Effector memory CD8-positive, alpha-beta T cell (primary cell): ENCODE measurements around the gene DVL2.
A peak's percentile ranks its signal among the peaks of the same experiment; 100 is the strongest.

Experiments used
- ATAC-seq: fragments of 150-1000 bp; cut with Tn5 transposase; replicated peaks from 2 replicates; pipeline ENCODE4 v1.10.0; 2021; ENCODE audit warnings: mild to moderate bottlenecking, moderate library complexity
- DNase-seq, 3 experiments: peaks; one replicate each; pipeline ENCODE4 v3.0.0; 2021
- H3K27ac Mint-ChIP-seq, 2 donors: one replicate each; pipeline ENCODE4 v1.8.0; 2022; ENCODE audit warnings: mild to moderate bottlenecking in 2 of 2, mixed read lengths in 2 of 2, moderate library complexity in 2 of 2
- H3K27me3 Mint-ChIP-seq, 2 donors: one replicate each; pipeline ENCODE4 v1.8.0; 2022; ENCODE audit warnings: mixed read lengths in 2 of 2
- H3K36me3 Mint-ChIP-seq: one replicate; pipeline ENCODE4 v1.8.0; 2022; ENCODE audit warnings: mild to moderate bottlenecking, moderate library complexity, mixed read lengths; ENCODE audit not compliant: insufficient read depth
- H3K4me1 Mint-ChIP-seq, 2 donors: one replicate each; pipeline ENCODE4 v1.8.0; 2022; ENCODE audit warnings: low read depth in 2 of 2, mixed read lengths in 2 of 2
- H3K4me3 Mint-ChIP-seq, 2 donors: one replicate each; pipeline ENCODE4 v1.8.0; 2022; ENCODE audit warnings: mild to moderate bottlenecking in 2 of 2, mixed read lengths in 2 of 2, moderate library complexity in 2 of 2
- H3K9me3 Mint-ChIP-seq, 2 donors: one replicate each; pipeline ENCODE4 v1.8.0; 2022; ENCODE audit warnings: mixed read lengths in 2 of 2

The DVL2 gene

GRCh38 chr17:7217113-7217987 is 17.0 kb downstream of the DVL2 start:
- Mint-ChIP-seq H3K27me3 (peaks cover 0 to 2% of the 10 kb centered on the region in 2 donors), H3K36me3 (peaks cover 25% of the 10 kb centered on the region)
- ATAC-seq, result no peak

DNA sequence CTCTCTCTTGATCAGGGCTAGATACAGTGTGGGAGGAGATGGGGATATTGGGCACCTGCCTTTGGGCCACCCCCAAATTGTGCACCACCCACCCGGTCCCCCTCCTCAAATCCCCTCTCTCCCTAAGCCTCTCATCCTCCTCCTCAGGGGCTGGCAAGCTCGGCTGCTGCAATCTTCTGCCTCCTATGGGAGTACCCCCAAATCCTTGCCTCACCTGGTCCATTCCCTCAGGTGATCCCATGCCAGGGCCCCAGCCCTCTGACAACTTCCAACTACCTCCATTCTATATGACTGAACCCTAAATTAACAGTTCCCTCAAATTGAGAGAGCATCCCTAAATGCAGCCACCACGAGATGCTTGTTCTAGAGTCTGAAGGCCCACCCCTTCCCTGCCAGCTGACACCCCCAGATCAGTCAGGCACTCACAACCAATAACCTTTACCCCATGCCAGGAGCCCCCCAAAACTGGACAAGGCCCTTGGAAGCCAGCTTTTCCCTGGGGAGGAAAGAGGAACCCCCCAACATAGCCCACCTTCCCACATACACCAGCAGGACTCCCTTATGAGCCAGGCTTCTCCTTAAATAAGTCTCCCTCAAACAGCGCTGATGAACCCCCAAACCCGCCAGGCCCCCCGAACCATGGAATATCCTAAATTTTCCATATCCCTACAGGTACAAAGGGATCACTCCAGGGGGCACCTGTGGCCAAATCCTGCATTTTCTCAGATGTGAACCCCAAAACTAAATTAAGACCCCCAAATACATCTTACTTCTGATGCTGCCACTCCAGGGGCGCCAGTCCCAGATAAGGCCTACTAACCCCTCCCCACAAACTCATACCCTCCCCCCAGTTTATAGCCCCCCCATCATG is 17.8 kb downstream of the DVL2 start:
- Mint-ChIP-seq H3K4me1 (peaks cover 36 to 52% of the 10 kb centered on the region in 2 donors), H3K27ac (peak overlapping the region; percentile 72 to 100), H3K9me3 (no peaks in the 10 kb centered on the region), H3K4me3 (peak overlapping the region; percentile 21 to 69), H3K27me3 (peaks cover 0 to 8% of the 10 kb centered on the region in 2 donors), H3K36me3 (peaks cover 19% of the 10 kb centered on the region)
- ATAC-seq (no peak), DNase-seq (no peak)

More at GRCh38 chr17:7217113-7217987, 17.0 kb downstream of the DVL2 start:
- peak overlapping the region in 1 of 2 donors; percentile 36 for H3K4me3 Mint-ChIP-seq
- H3K9me3 Mint-ChIP-seq, result no peaks in the 10 kb centered on the region
- no peak for DNase-seq
- peak overlapping the region; percentile 75 to 100 for H3K27ac Mint-ChIP-seq
- H3K4me1 Mint-ChIP-seq, result peaks cover 36 to 53% of the 10 kb centered on the region in 2 donors

DNA sequence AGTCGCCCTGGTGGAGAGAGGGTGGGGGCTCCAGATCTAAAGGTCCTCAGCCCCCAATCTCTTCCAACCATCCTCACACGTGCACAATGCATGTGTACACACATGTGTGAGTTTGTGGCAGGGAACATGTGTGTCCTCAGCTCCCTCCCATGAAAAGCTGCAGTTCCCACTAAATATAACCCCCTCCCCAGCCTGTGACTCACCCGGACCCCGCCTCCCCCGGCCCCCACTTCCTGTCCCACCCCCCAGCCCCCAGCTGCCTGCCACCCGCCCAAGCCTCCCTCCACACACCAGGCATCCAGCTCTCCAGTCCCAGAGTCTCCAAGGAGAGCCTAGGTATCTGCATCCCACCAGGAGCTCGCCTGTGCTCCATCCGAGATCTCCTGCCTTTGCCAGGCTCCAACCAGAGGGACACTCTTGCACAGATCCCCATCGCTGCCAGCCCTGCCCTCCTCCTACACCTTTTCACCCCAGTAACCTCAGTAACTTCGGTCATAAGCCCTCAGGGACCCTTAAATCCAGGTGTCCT is 18.6 kb downstream of the DVL2 start:
- H3K9me3 Mint-ChIP-seq, result no peaks in the 10 kb centered on the region
- peaks cover 18% of the 10 kb centered on the region for H3K36me3 Mint-ChIP-seq
- H3K4me1 Mint-ChIP-seq, result peaks cover 33 to 45% of the 10 kb centered on the region in 2 donors
- H3K4me3 Mint-ChIP-seq, result peak overlapping the region in 1 of 2 donors; percentile 69
- H3K27ac Mint-ChIP-seq, result peak overlapping the region; percentile 72 to 100
- peaks cover 0 to 10% of the 10 kb centered on the region in 2 donors for H3K27me3 Mint-ChIP-seq
- no peak for ATAC-seq
- no peak for DNase-seq

- Mint-ChIP-seq H3K27me3 (peaks cover 0 to 15% of the 10 kb centered on the region in 2 donors), H3K4me1 (peaks cover 27 to 39% of the 10 kb centered on the region in 2 donors), H3K4me3 (peak overlapping the region; percentile 96 to 97), H3K36me3 (peaks cover 18% of the 10 kb centered on the region), H3K27ac (peak overlapping the region; percentile 98 to 100), H3K9me3 (no peaks in the 10 kb centered on the region)
- DNase-seq, result no peak
- ATAC-seq, result no peak
Measured at GRCh38 chr17:7215136-7215638, 19.1 kb downstream of the DVL2 start.

DNA sequence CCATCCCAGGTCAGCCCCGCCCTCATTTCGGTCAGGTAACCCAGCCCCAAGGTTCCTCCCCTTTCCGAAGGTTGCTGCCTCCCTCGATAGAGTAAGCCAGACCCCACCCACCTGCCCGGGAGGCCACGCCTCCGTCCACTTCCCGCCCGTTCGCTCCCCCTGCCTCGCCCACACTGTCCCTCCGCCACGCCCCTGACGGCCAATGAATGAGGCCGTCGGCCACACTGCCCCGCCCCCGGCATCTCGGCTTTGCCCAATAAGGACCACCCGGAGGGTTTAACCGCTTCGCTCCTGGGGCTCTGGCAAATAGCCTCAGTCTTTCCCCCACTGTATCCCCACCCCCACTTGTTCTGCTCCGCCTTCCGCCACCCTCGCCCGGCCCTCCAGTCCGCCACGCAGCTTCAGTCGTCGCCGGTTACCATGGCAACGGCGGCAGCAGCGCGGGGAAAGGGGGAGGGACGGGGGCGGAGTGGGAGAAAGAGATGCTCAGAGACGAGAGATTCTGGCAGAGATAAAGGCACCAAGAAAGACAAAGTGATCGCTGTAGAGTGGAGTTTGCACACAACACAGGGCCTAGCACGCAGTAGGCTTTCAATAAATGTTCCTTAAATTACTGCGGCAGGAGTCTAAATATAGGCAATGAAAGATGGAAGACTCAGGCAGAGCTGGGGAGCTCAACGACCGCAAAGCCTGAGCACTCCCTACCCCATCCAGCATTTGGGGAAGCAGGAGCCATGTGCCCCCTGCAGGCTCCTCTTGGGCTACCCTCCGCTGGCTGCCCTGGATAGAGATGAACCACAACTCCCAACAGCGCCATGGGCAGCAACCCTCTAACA is 19.8 kb downstream of the DVL2 start:
- peak; percentile 98 to 99 (median 99) for DNase-seq
- peak; percentile 80 for ATAC-seq
- peaks cover 18% of the 10 kb centered on the region for H3K36me3 Mint-ChIP-seq
- H3K4me1 Mint-ChIP-seq, result peaks cover 25 to 37% of the 10 kb centered on the region in 2 donors
- H3K27ac Mint-ChIP-seq, result peak overlapping the region; percentile 98 to 100
- no peaks in the 10 kb centered on the region for H3K9me3 Mint-ChIP-seq
- H3K4me3 Mint-ChIP-seq, result peak overlapping the region; percentile 96 to 97
- peaks cover 0 to 22% of the 10 kb centered on the region in 2 donors for H3K27me3 Mint-ChIP-seq

DNA sequence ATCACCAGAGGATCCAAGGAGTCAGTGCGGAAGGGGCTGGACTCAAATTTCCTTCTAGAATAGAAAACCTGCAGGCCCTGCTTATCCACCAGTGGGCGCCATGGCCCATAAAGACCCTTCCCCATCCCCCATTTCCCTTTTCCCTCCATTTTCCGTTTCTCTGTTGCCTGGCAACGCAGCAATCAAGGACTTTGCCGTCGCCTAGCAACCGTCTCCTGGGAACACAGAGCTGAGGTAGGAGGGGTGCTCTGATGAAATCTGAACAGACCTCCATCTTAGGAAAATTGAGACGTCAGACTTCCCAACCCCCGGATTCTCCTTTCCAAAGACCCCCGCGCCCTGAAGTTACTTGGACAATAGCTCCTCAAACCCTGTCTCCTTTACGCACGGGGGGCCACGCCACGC is 20.4 kb downstream of the DVL2 start:
- peak overlapping the region; percentile 98 to 100 for H3K27ac Mint-ChIP-seq
- peak; percentile 18 for ATAC-seq
- H3K36me3 Mint-ChIP-seq, result peaks cover 18% of the 10 kb centered on the region
- peaks cover 23 to 32% of the 10 kb centered on the region in 2 donors for H3K4me1 Mint-ChIP-seq
- H3K27me3 Mint-ChIP-seq, result peaks cover 0 to 24% of the 10 kb centered on the region in 2 donors
- DNase-seq, result no peak
- peak overlapping the region; percentile 96 to 97 for H3K4me3 Mint-ChIP-seq
- no peaks in the 10 kb centered on the region for H3K9me3 Mint-ChIP-seq

- Mint-ChIP-seq H3K9me3 (no peaks in the 10 kb centered on the region), H3K4me3 (no peak overlapping the region), H3K27ac (peak overlapping the region in 1 of 2 donors; percentile 67), H3K36me3 (peaks cover 22% of the 10 kb centered on the region), H3K4me1 (peaks cover 26% of the 10 kb centered on the region in 2 donors), H3K27me3 (peaks cover 0 to 31% of the 10 kb centered on the region in 2 donors)
- no peak for DNase-seq
- ATAC-seq, result no peak
Measured at GRCh38 chr17:7211491-7212273, 22.6 kb downstream of the DVL2 start.

- DNase-seq (no peak), ATAC-seq (no peak)
- H3K27ac Mint-ChIP-seq, result peak overlapping the region; percentile 71 to 98
- peaks cover 0 to 31% of the 10 kb centered on the region in 2 donors for H3K27me3 Mint-ChIP-seq
- H3K36me3 Mint-ChIP-seq, result peaks cover 33% of the 10 kb centered on the region
- H3K4me1 Mint-ChIP-seq, result peaks cover 26 to 35% of the 10 kb centered on the region in 2 donors
- no peaks in the 10 kb centered on the region for H3K9me3 Mint-ChIP-seq
- H3K4me3 Mint-ChIP-seq, result no peak overlapping the region
Measured at GRCh38 chr17:7208754-7209460, 25.4 kb downstream of the DVL2 start.

DNA sequence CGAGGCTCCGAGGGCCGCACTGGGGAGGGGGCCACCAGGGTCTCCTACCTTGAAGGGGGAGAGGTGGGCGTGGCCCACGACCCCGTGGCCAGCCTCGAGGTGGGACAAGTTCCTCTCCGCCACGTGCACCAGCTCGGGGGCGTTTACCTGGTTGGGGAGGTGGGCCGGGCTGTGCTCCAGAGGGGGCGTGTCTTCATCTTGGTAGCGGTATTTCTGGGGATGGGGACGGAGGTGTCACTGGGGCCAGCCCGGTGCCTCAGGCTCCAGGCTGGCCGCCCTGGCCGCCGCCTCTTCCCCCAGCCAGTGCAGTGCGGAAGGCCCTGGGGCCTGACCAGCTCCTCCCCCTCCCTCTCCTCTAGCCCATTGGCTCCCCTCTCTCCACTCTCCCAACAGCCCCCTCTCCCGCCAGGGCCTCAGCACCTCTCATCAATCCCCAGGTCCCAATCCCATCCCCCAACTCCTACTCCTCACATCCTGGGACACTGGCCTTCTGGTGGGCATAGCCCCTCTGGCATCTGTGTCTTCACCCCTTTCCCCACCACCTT is 26.2 kb downstream of the DVL2 start:
- Mint-ChIP-seq H3K36me3 (peaks cover 34% of the 10 kb centered on the region), H3K4me3 (no peak overlapping the region), H3K27me3 (peaks cover 0 to 31% of the 10 kb centered on the region in 2 donors), H3K4me1 (peaks cover 22 to 34% of the 10 kb centered on the region in 2 donors), H3K27ac (peak overlapping the region; percentile 71 to 98), H3K9me3 (no peaks in the 10 kb centered on the region)
- ATAC-seq, result no peak
- no peak for DNase-seq

DNA sequence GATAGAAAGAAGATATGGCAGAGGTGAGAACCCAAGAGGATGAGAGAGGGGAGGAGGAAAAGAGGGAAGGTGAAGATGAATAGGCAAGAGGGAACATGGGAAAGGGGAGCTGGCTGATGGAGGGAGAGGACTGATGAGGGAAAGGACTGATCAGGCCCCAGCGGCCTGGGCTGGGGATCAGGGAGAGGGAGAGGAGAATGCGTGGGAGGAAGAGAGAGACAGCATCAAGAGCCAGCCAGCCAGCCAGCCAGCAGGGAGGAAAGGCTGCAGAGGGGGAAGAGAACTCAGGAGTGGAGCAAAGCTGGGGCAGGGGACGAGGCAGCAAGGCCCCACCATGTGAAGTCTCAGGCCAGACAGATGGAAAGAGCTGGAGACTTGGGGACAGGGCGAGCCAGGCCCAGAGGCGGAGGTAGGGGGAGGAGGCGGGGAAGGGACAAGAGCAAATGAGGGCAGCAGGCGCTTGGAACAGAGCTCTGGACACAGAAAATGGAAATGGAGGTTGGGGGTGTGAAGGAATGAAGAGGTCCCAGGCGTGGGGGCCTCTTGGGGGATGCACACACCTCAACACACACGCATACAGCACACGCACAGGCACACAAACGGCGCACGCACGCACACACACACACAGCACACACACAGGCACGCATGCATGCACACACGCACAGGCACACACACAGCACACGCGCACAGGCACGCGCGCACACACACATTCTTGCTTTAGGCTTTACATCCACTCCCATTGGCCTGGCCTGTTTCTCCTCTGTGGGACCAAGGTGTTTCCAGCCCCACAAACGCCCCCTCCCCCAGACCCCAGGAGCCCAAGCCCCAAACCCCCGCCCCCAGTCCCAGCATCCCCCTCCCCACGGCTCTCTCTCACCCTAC is 27.0 kb downstream of the DVL2 start:
- DNase-seq (no peak), ATAC-seq (no peak)
- peaks cover 22 to 34% of the 10 kb centered on the region in 2 donors for H3K4me1 Mint-ChIP-seq
- peak overlapping the region; percentile 98 for H3K27ac Mint-ChIP-seq
- peak overlapping the region; percentile 80 to 81 for H3K4me3 Mint-ChIP-seq
- H3K27me3 Mint-ChIP-seq, result peaks cover 0 to 30% of the 10 kb centered on the region in 2 donors
- peaks cover 32% of the 10 kb centered on the region for H3K36me3 Mint-ChIP-seq
- no peaks in the 10 kb centered on the region for H3K9me3 Mint-ChIP-seq
